HG02870 (cell line): Measurements from ENCODE around the gene GNAZ.

Experiments
- ATAC-seq: cut with Tn5 transposase; IDR thresholded peaks from one replicate; pipeline ENCODE4 v1.9.1; 2021; ENCODE audit warnings: mild to moderate bottlenecking, moderate library complexity; ENCODE audit not compliant: unreplicated experiment

Gene GNAZ

GRCh38 chr22:23117891-23118646, 47.8 kb downstream of the GNAZ start:
- ATAC-seq = no peak

- no peak for ATAC-seq
Measured at GRCh38 chr22:23118647-23119493, 48.6 kb downstream of the GNAZ start.

- no peak for ATAC-seq
Measured at GRCh38 chr22:23119494-23120414, 49.4 kb downstream of the GNAZ start.

- ATAC-seq = no peak
Measured at GRCh38 chr22:23120415-23120899, 50.1 kb downstream of the GNAZ start.

- no peak for ATAC-seq
Measured at GRCh38 chr22:23121000-23121421, 50.7 kb downstream of the GNAZ start.

GRCh38 chr22:23121424-23121823, 51.1 kb downstream of the GNAZ start:
- no peak for ATAC-seq

GRCh38 chr22:23122216-23122957, 52.1 kb downstream of the GNAZ start:
- no peak for ATAC-seq

GRCh38 chr22:23122992-23123803, 52.9 kb downstream of the GNAZ start:
- no peak for ATAC-seq

GRCh38 chr22:23123804-23124254, 53.5 kb downstream of the GNAZ start:
- ATAC-seq = no peak

GRCh38 chr22:23124611-23125511, 54.5 kb downstream of the GNAZ start:
- no peak for ATAC-seq

- ATAC-seq = no peak
Measured at GRCh38 chr22:23125512-23126103, 55.3 kb downstream of the GNAZ start.

GRCh38 chr22:23126165-23127054, 56.1 kb downstream of the GNAZ start:
- no peak for ATAC-seq

GRCh38 chr22:23127055-23127756, 56.9 kb downstream of the GNAZ start:
- ATAC-seq = no peak

- ATAC-seq = no peak
Measured at GRCh38 chr22:23127788-23128187, 57.5 kb downstream of the GNAZ start.

GRCh38 chr22:23128269-23129108, 58.2 kb downstream of the GNAZ start:
- no peak for ATAC-seq
